SK-N-MC (cell line): ENCODE data around the gene PRRC2B.
A peak's percentile ranks its signal among the peaks of the same experiment; 100 is the strongest.
"Not testable (repeated sequence)": the region's sequence is repeated elsewhere in the genome, so short reads cannot be mapped to it uniquely, and the experiment has no call there.

ENCODE experiments used
- DNase-seq: peaks from one replicate; pipeline ENCODE4 v3.0.0-alpha.2; 2011; ENCODE audit warnings: low read depth, low spot score
- H3K27ac ChIP-seq: fragments of 200-600 bp; sonication (generic); 2 replicates; pipeline ENCODE4 v1.5.1; 2016; ENCODE audit warnings: mixed run types
- H3K36me3 ChIP-seq: fragments of 200-600 bp; sonication (generic); 2 replicates; pipeline ENCODE4 v1.6.1; 2017; ENCODE audit warnings: antibody characterized with exemption, low read length, mixed read lengths; ENCODE audit not compliant: insufficient read depth
- H3K4me3 ChIP-seq: fragments of 200-600 bp; sonication (generic); 2 replicates; pipeline ENCODE4 v1.5.1; 2016
- H3K9ac ChIP-seq: fragments of 200-600 bp; sonication (generic); 2 replicates; pipeline ENCODE4 v1.8.0; 2017; ENCODE audit warnings: mixed run types, mixed read lengths; ENCODE audit not compliant: insufficient read length
- H3K9me3 ChIP-seq: fragments of 200-600 bp; sonication (generic); 2 replicates; pipeline ENCODE4 v1.6.1; 2017; ENCODE audit warnings: low read depth, mild to moderate bottlenecking, antibody characterized with exemption, low read length, moderate library complexity, mixed read lengths
- EZH2 ChIP-seq: fragments of 200-600 bp; sonication (generic); IDR thresholded peaks from one replicate; pipeline ENCODE4 v1.6.1; 2017; ENCODE audit warnings: antibody characterized with exemption
- FOXP2 ChIP-seq: optimal IDR thresholded peaks from 2 replicates; pipeline ENCODE3; 2011; ENCODE audit warnings: mild to moderate bottlenecking, moderate library complexity; ENCODE audit not compliant: insufficient read depth; ENCODE audit errors: extremely low read length, control extremely low read depth
- POLR2AphosphoS5 ChIP-seq: IDR thresholded peaks from 2 replicates; pipeline ENCODE4 v1.6.1; 2012; ENCODE audit warnings: mild to moderate bottlenecking, low read depth, low read length, borderline replicate concordance

The PRRC2B gene

DNA sequence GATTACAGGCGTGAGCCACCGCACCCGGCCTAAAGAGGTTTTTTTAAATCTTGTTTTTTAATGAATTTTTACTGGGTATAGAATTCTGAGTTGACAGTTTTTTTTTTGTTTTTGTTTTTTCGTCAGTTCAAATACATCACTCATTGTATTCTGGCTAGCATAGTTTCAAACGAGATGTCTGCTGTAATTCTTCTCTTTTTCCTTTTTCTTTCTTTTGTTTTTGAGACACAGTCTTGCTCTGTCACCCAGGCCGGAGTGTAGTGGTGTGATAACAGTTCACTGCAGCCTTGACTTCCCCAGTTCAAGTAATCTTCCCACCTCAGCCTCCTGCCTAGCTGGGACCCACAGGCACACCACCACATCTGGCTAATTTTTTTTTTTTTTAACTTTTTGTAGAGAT, 149.3 kb downstream of the PRRC2B start:
- Histone ChIP-seq H3K27ac (no peak overlapping the region), H3K36me3 (no peaks in the 10 kb centered on the region), H3K4me3 (no peak overlapping the region), H3K9ac (no peak overlapping the region), H3K9me3 (peaks cover 3% of the 10 kb centered on the region; the same call in 1 of the 2 replicates)
- DNase-seq: no peak
- TF ChIP-seq EZH2 (no peak), POLR2AphosphoS5 (no peak), FOXP2 (no peak)

DNA sequence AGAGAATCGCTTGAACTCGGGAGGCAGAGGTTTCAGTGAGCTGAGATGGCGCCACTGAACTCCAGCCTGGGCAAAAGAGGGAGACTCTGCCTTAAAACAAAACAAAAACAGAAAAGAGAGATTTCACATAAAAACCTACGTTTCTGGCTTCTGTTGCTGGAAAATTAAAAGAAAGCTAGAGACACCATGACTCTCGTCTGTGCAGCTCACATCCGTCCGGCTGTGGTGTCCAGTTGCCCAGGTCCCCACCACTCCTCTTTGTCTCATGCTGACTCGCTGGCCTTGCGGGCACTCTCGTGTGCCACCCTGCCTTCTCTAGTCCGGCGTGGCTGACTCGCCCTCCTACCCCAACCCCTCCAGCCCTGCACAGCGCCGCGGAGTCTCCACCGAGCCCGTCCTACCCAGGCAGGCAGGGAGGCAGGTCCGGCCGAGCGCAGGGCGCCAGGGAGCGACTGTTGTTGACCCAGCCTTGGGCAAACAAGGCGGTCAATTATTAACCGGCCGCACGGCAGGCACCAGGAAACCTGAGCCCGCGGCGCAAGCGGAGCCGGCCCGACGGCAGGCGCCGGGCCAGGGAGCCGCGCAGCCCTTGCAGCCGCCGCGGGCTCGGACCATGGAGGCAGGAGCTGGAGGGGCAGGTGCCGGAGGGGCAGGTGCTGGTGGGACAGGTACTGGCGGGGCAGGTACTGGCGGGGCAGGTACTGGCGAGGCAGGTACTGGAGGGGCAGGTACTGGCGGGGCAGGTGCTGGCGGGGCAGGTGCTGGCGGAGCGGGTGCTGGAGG, 151.3 kb downstream of the PRRC2B start, which contains the start of gene PRRT1B:
Gene PRRT1B, plus strand, starts transcription at position 521 of the 783 bp plus-strand sequence. Its CDS starts 93 bp downstream, at position 614.
- TF ChIP-seq EZH2 (no peak), POLR2AphosphoS5 (no peak)
- Histone ChIP-seq H3K36me3 (no peaks in the 10 kb centered on the region), H3K9me3 (peaks cover 3% of the 10 kb centered on the region; the same call in 1 of the 2 replicates), H3K27ac (no peak within 1 kb of the TSS), H3K4me3 (peak within 1 kb of the TSS; percentile 65), H3K9ac (no peak within 1 kb of the TSS)
- DNase-seq: no peak

DNA sequence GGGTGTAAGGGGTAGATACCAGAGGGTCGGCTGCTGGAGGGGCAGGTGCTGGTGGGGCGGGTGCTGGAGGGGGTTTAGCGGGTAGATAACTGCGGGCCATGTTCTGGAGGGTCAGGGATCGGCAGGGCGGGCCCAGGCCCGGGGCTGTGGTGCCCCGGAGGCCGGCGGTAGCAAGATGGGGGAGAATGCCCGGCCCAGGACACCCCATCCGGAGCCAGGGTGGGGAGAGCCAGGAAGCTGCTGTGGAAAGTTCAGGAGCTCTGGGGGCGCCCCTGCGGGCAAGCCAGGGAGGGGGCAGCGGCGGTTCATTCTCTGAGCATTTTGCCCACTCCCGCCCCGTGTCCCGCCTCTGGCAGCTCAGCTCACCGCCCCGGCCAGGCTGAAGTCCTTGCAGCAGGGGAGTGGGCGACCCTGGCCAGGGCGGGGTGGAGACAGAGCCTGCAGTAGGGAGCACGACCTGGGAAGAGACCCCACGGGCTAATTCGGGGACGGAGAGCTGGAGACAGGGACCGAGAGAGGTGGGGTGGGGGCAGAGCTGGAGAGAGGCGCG, 152.0 kb downstream of the PRRC2B start:
- Histone ChIP-seq H3K4me3 (no peak overlapping the region; the same call in 1 of the 2 replicates), H3K9ac (no peak overlapping the region), H3K36me3 (no peaks in the 10 kb centered on the region), H3K27ac (no peak overlapping the region), H3K9me3 (peaks cover 3% of the 10 kb centered on the region; the same call in 1 of the 2 replicates)
- DNase-seq: no peak
- TF ChIP-seq FOXP2 (no peak), POLR2AphosphoS5 (no peak)

DNA sequence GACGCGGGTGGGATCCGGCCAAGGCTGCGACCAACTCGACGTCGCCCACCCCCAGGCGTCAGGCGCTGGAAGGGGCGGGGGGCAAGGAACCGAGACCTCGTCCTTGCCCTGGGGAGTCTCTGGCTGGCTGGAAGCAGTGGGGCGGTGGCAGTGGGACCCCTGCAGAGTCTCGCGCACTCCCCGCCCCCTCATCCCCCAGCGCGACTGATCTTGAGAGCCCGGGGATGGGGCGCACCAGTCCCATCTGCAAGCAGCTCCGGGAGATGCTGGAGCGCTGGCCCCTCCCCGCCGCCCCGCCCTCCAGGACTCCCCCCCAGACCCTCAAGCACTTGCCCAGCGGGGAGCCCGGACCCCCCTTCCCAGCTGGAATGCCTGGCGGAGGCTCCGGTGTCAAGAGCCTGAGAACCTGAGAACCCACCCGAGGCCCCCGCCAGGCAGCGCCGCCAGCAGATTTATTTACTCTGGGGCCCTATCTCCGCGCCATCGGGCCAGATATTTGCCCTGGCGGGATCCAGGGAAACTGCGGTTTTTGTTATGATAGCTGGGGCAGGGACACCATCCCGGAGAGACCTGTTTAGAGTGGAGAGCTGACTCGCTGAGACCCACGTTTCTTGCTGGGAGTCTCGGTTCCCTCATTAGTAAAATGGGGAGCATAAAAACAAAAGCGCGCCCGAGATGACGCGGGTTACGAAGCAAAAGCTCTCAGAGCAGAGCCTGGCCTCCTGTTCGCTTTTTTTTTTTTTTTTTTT, 152.6 kb downstream of the PRRC2B start:
- peaks cover 3% of the 10 kb centered on the region; the same call in 1 of the 2 replicates for H3K9me3 ChIP-seq
- H3K4me3 ChIP-seq: peak overlapping the region; percentile 65
- no peak for DNase-seq
- H3K36me3 ChIP-seq: no peaks in the 10 kb centered on the region
- TF ChIP-seq POLR2AphosphoS5: no peak
- TF ChIP-seq EZH2: no peak
- no peak for TF ChIP-seq FOXP2
- H3K27ac ChIP-seq: no peak overlapping the region
- H3K9ac ChIP-seq: no peak overlapping the region

DNA sequence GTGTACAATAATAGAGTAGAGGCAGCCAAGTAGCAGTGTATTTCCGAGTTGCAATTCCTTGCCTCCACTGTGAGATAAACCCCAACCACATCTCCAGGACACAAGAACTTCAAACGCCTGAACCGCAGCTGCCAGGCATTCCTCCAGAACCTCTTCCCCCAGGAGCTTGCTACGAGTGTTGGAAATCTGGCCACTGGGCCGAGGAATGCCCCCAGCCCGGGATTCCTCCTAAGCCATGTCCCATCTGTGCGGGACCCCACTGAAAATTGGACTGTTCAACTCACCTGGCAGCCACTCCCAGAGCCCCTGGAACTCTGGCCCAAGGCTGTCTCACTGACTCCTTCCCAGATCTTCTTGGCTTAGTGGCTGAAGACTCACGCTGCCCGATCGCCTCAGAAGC, 155.3 kb downstream of the PRRC2B start:
- H3K4me3 ChIP-seq, H3K9me3 ChIP-seq, H3K9ac ChIP-seq, H3K36me3 ChIP-seq, H3K27ac ChIP-seq, DNase-seq: not testable (repeated sequence)
